ENCODE results near the gene RYR2. TPM values are rescaled to one million over a fixed set of nuclear protein-coding genes. Genes with fewer than 3 reads are reported as not detected.

The RYR2 gene
- total and polyA plus RNA-seq, 2 donors (not counting 1 experiment from before 2014, with no cell fraction given), result not detected

GRCh38 chr1:237857455-237857854, 815.5 kb downstream of the RYR2 start:
- Histone ChIP-seq H3K4me3 (ENCODE audit: control extremely low read depth in 1 of 5, extremely low read depth in 1 of 5, insufficient read depth in 1 of 5, low read depth in 2 of 5, low read length in 4 of 5) (no peak overlapping the region), H3K36me3 (replicated peaks in 1 of 2; ENCODE audit: control extremely low read depth in 1 of 2, control insufficient read depth in 1 of 2, extremely low read depth in 1 of 2, insufficient read depth in 2 of 2, low read length in 1 of 2) (no peaks in the 10 kb centered on the region), H4K20me1 (ENCODE audit: control insufficient read depth, insufficient read depth, low read length, poor library complexity, severe bottlenecking) (no peaks in the 10 kb centered on the region), H3K9ac (ENCODE audit: low read length) (no peak overlapping the region), H3K27me3 (replicated peaks in 1 of 4; ENCODE audit: control extremely low read depth in 1 of 4, control insufficient read depth in 3 of 4, insufficient read depth in 4 of 4, low read length in 3 of 4) (no peaks in the 10 kb centered on the region), H3K79me2 (ENCODE audit: control insufficient read depth, insufficient read depth, low read length) (no peaks in the 10 kb centered on the region), H2AFZ (ENCODE audit: insufficient read depth, low read depth, low read length, poor library complexity, severe bottlenecking) (no peak overlapping the region), H3K27ac (ENCODE audit: low read length in 2 of 2) (no peak overlapping the region), H3K4me1 (ENCODE audit: control insufficient read depth in 2 of 2, insufficient read depth in 2 of 2, low read length in 2 of 2) (no peaks in the 10 kb centered on the region), H3K4me2 (replicated peaks; ENCODE audit: low read depth, low read length, poor library complexity, severe bottlenecking) (no peak overlapping the region), H3K9me3 (ENCODE audit: control extremely low read depth in 1 of 3, control insufficient read depth in 2 of 3, insufficient read depth in 1 of 3, low read length in 2 of 3) (no peaks in the 10 kb centered on the region)
- DNase-seq (no peak), ATAC-seq (ENCODE audit: low read depth) (no peak)
- Mint-ChIP-seq H3K4me1 (no peaks in the 10 kb centered on the region), H3K27me3 (no peaks in the 10 kb centered on the region), H3K4me3 (no peak overlapping the region), H3K27ac (no peak overlapping the region), H3K9me3 (ENCODE audit: insufficient read depth) (peaks cover 4% of the 10 kb centered on the region)
- intact Hi-C loops (cut with micrococcal nuclease), result no loop called here
- TF ChIP-seq CTCF (IDR thresholded peaks at IDR 0.05), result no peak
- no peak for TF ChIP-seq EZH2 (IDR thresholded peaks at IDR 0.05; ENCODE audit: borderline replicate concordance, insufficient read depth, low read depth, low read length, poor library complexity, severe bottlenecking)
- CTCF ChIA-PET, result no interaction called here
- 91% methylated on average over 5 of the region's 7 CpGs for WGBS (ENCODE audit: insufficient coverage)
- POLR2A ChIA-PET, result no interaction called here

- no peak overlapping the region for H3K9ac ChIP-seq (ENCODE audit: low read length)
- no peaks in the 10 kb centered on the region for H4K20me1 ChIP-seq (ENCODE audit: control insufficient read depth, insufficient read depth, low read length, poor library complexity, severe bottlenecking)
- H2AFZ ChIP-seq (ENCODE audit: insufficient read depth, low read depth, low read length, poor library complexity, severe bottlenecking), result no peak overlapping the region
- H3K9me3 Mint-ChIP-seq (ENCODE audit: insufficient read depth), result peaks cover 4% of the 10 kb centered on the region
- ChIA-PET CTCF (no interaction called here), POLR2A (no interaction called here)
- H3K36me3 ChIP-seq (replicated peaks in 1 of 2; ENCODE audit: control extremely low read depth in 1 of 2, control insufficient read depth in 1 of 2, extremely low read depth in 1 of 2, insufficient read depth in 2 of 2, low read length in 1 of 2), result no peaks in the 10 kb centered on the region
- no peak overlapping the region for H3K4me3 Mint-ChIP-seq
- DNase-seq (no peak), ATAC-seq (ENCODE audit: low read depth) (no peak)
- H3K27ac ChIP-seq (ENCODE audit: low read length in 2 of 2), result no peak overlapping the region
- intact Hi-C loops (cut with micrococcal nuclease), result no loop called here
- no peaks in the 10 kb centered on the region for H3K27me3 ChIP-seq (replicated peaks in 1 of 4; ENCODE audit: control extremely low read depth in 1 of 4, control insufficient read depth in 3 of 4, insufficient read depth in 4 of 4, low read length in 3 of 4)
- TF ChIP-seq CTCF (IDR thresholded peaks at IDR 0.05) (no peak), EZH2 (IDR thresholded peaks at IDR 0.05; ENCODE audit: borderline replicate concordance, insufficient read depth, low read depth, low read length, poor library complexity, severe bottlenecking) (no peak)
- no peaks in the 10 kb centered on the region for H3K4me1 Mint-ChIP-seq
- H3K4me2 ChIP-seq (replicated peaks; ENCODE audit: low read depth, low read length, poor library complexity, severe bottlenecking), result no peak overlapping the region
- no peak overlapping the region for H3K4me3 ChIP-seq (ENCODE audit: control extremely low read depth in 1 of 5, extremely low read depth in 1 of 5, insufficient read depth in 1 of 5, low read depth in 2 of 5, low read length in 4 of 5)
- peaks cover 0 to 5% (median 0%) of the 10 kb centered on the region in 3 donors for H3K9me3 ChIP-seq (ENCODE audit: control extremely low read depth in 1 of 3, control insufficient read depth in 2 of 3, insufficient read depth in 1 of 3, low read length in 2 of 3)
- H3K79me2 ChIP-seq (ENCODE audit: control insufficient read depth, insufficient read depth, low read length), result no peaks in the 10 kb centered on the region
- no CpG with 5 or more reads among the region's 4 CpGs for WGBS (ENCODE audit: insufficient coverage)
- no peaks in the 10 kb centered on the region for H3K4me1 ChIP-seq (ENCODE audit: control insufficient read depth in 2 of 2, insufficient read depth in 2 of 2, low read length in 2 of 2)
- peaks cover 3% of the 10 kb centered on the region for H3K27me3 Mint-ChIP-seq
- no peak overlapping the region for H3K27ac Mint-ChIP-seq
Observed at GRCh38 chr1:237858992-237859391, 817.0 kb downstream of the RYR2 start.
